IMR-90 (cell line): Measurements from ENCODE around the gene L1CAM. TPM values are rescaled to one million over a fixed set of nuclear protein-coding genes. Genes with fewer than 3 reads are reported as not detected.

ENCODE experiments used
- ATAC-seq: fragments of 200-7000 bp; cut with Tn5 transposase; 2 replicates; pipeline ENCODE4 v1.9.1; 2020; ENCODE audit warnings: low read depth, mild to moderate bottlenecking, moderate library complexity
- BruUV-seq: library from RNA; stranded (reverse); fragments of 400-500 nt; replicated peaks from 2 replicates; lab custom pipeline; 2021; lab: Mats Ljungman, UMichigan
- CTCF ChIA-PET: fragments of 300-600 bp; formaldehyde crosslinking; extraction: SDS; loops from one replicate; lab custom pipeline; 2021; ENCODE audit warnings: antibody characterized with exemption; lab: Yijun Ruan, JAX
- POLR2A ChIA-PET: fragments of 300-600 bp; sonication (Branson Sonifier 250); formaldehyde crosslinking; loops from one replicate; lab custom pipeline; 2022; ENCODE audit warnings: antibody characterized with exemption; ENCODE audit not compliant: unreplicated experiment; lab: Charles Lee
- DNase-seq: peaks from one replicate; pipeline ENCODE4 v3.0.0; 2013
- H2AFZ ChIP-seq: replicated peaks from 2 replicates; pipeline ENCODE3; 2013; ENCODE audit warnings: low read length, mild to moderate bottlenecking; ENCODE audit not compliant: poor library complexity
- H2AK5ac ChIP-seq: 2 replicates; pipeline ENCODE4 v1.6.1; 2013; ENCODE audit warnings: low read depth, low read length, inconsistent platforms
- H2AK9ac ChIP-seq: replicated peaks from 2 replicates; pipeline ENCODE3; 2013; ENCODE audit warnings: mild to moderate bottlenecking, low read depth, low read length, moderate library complexity; ENCODE audit not compliant: poor library complexity
- H2BK120ac ChIP-seq: 2 replicates; pipeline ENCODE4 v1.6.1; 2013; ENCODE audit warnings: low read depth, low read length, inconsistent platforms
- H2BK15ac ChIP-seq: 3 replicates; pipeline ENCODE4 v1.6.1; 2013; ENCODE audit warnings: low read depth, low read length, inconsistent platforms
- H2BK20ac ChIP-seq: 2 replicates; pipeline ENCODE4 v1.6.1; 2013; ENCODE audit warnings: low read depth, mild to moderate bottlenecking, inconsistent platforms, low read length, moderate library complexity
- H2BK5ac ChIP-seq: 2 replicates; pipeline ENCODE4 v1.6.1; 2013; ENCODE audit warnings: mild to moderate bottlenecking, low read depth, low read length, inconsistent platforms; ENCODE audit not compliant: poor library complexity, severe bottlenecking
- H3K14ac ChIP-seq: replicated peaks from 2 replicates; pipeline ENCODE4 v1.6.1; 2013; ENCODE audit warnings: low read depth, low read length, inconsistent platforms
- H3K18ac ChIP-seq: 2 replicates; pipeline ENCODE4 v1.6.1; 2013; ENCODE audit warnings: low read depth, low read length, control low read depth
- H3K23ac ChIP-seq: 2 replicates; pipeline ENCODE4 v1.6.1; 2013; ENCODE audit warnings: low read depth, low read length, inconsistent platforms
- H3K27ac ChIP-seq: 2 replicates; pipeline ENCODE4 v1.5.1; 2013; ENCODE audit warnings: mild to moderate bottlenecking, control low read depth, low read length; ENCODE audit not compliant: insufficient read depth
- H3K27me3 ChIP-seq: 2 replicates; pipeline ENCODE4 v1.6.1; 2013; ENCODE audit warnings: low read length; ENCODE audit not compliant: control insufficient read depth, insufficient read depth
- H3K36me3 ChIP-seq: 2 replicates; pipeline ENCODE4 v1.6.1; 2013; ENCODE audit warnings: low read length, mixed read lengths; ENCODE audit not compliant: control insufficient read depth, insufficient read depth
- H3K4ac ChIP-seq: 2 replicates; pipeline ENCODE4 v1.6.1; 2013; ENCODE audit warnings: low read depth, low read length, inconsistent platforms
- H3K4me1 ChIP-seq: 2 replicates; pipeline ENCODE4 v1.6.1; 2013; ENCODE audit warnings: low read length, mixed read lengths; ENCODE audit not compliant: control insufficient read depth, insufficient read depth
- H3K4me2 ChIP-seq: 2 replicates; pipeline ENCODE4 v1.6.1; 2013; ENCODE audit warnings: low read depth, mild to moderate bottlenecking, control low read depth, low read length, moderate library complexity
- H3K4me3 ChIP-seq: 2 replicates; pipeline ENCODE4 v1.5.1; 2013; ENCODE audit warnings: low read depth, mild to moderate bottlenecking, control low read depth, low read length, moderate library complexity; ENCODE audit not compliant: insufficient read depth
- H3K56ac ChIP-seq: 2 replicates; pipeline ENCODE4 v1.6.1; 2013; ENCODE audit warnings: low read length, inconsistent platforms; ENCODE audit not compliant: insufficient read depth; ENCODE audit errors: extremely low read depth
- H3K79me1 ChIP-seq, 2 experiments: 2 replicates each; pipeline ENCODE4 v1.6.1; 2013; ENCODE audit warnings: low read length in 2 of 2, inconsistent platforms in 1 of 2, low read depth in 1 of 2
- H3K9ac ChIP-seq: 2 replicates; pipeline ENCODE4 v1.6.1; 2013; ENCODE audit warnings: low read depth, low read length, control low read depth
- H3K9me1 ChIP-seq: 2 replicates; pipeline ENCODE4 v1.6.1; 2013; ENCODE audit warnings: low read length, inconsistent platforms; ENCODE audit not compliant: insufficient read depth
- H3K9me3 ChIP-seq: 2 replicates; pipeline ENCODE4 v1.6.1; 2013; ENCODE audit warnings: low read length; ENCODE audit not compliant: control insufficient read depth, insufficient read depth
- H4K20me1 ChIP-seq: 2 replicates; pipeline ENCODE4 v1.6.1; 2013; ENCODE audit warnings: low read length, inconsistent platforms; ENCODE audit not compliant: insufficient read depth
- H4K5ac ChIP-seq: 2 replicates; pipeline ENCODE4 v1.6.1; 2013; ENCODE audit warnings: mild to moderate bottlenecking, low read depth, low read length, control low read depth
- H4K8ac ChIP-seq, 2 experiments: 2 replicates each; pipeline ENCODE4 v1.6.1; 2013; ENCODE audit warnings: low read depth in 2 of 2, low read length in 2 of 2, control low read depth in 1 of 2, inconsistent platforms in 1 of 2
- H4K91ac ChIP-seq: 2 replicates; pipeline ENCODE4 v1.6.1; 2013; ENCODE audit warnings: low read depth, low read length, inconsistent platforms; ENCODE audit not compliant: insufficient read depth
- BHLHE40 ChIP-seq: fragments of 150-350 bp; IDR thresholded peaks from 2 replicates; pipeline ENCODE4 v1.6.1; 2016; ENCODE audit warnings: mild to moderate bottlenecking, low read depth, low read length
- CEBPB ChIP-seq: IDR thresholded peaks from 2 replicates; pipeline ENCODE4 v1.6.1; 2012; ENCODE audit warnings: low read depth, low read length, improper control_type of control experiment
- CHD1 ChIP-seq: IDR thresholded peaks from 2 replicates; pipeline ENCODE4 v1.6.1; 2012; ENCODE audit warnings: low read depth, low read length, improper control_type of control experiment
- CTCF ChIP-seq: conservative IDR thresholded peaks from 2 replicates; pipeline ENCODE4 v1.5.1; 2012; ENCODE audit warnings: mild to moderate bottlenecking, low read depth, low read length, improper control_type of control experiment
- ELK1 ChIP-seq: fragments of 150-350 bp; IDR thresholded peaks from 2 replicates; pipeline ENCODE4 v1.6.1; 2016; ENCODE audit warnings: low read depth, mild to moderate bottlenecking, low read length, moderate library complexity, borderline replicate concordance
- FOS ChIP-seq: fragments of 150-350 bp; IDR thresholded peaks from 2 replicates; pipeline ENCODE4 v1.6.1; 2016; ENCODE audit warnings: low read depth, low read length
- MAZ ChIP-seq: IDR thresholded peaks from 2 replicates; pipeline ENCODE4 v1.6.1; 2012; ENCODE audit warnings: low read depth, mild to moderate bottlenecking, low read length, improper control_type of control experiment, moderate library complexity, borderline replicate concordance
- NFE2L2 ChIP-seq: fragments of 150-350 bp; IDR thresholded peaks from 2 replicates; pipeline ENCODE4 v1.6.1; 2016; ENCODE audit warnings: low read depth, mild to moderate bottlenecking, low read length
- POLR2A ChIP-seq: IDR thresholded peaks from 2 replicates; pipeline ENCODE4 v1.6.1; 2012; ENCODE audit warnings: mild to moderate bottlenecking, low read depth, low read length
- SMC3 ChIP-seq: fragments of 150-350 bp; IDR thresholded peaks from 2 replicates; pipeline ENCODE4 v1.6.1; 2016; ENCODE audit warnings: low read depth, mild to moderate bottlenecking, antibody characterized with exemption, low read length, moderate library complexity
- WGBS, 2 experiments: methylation state at CpG; one replicate each; pipeline versions ENCODE4 v1.1.5 to v1.1.7; 2013; ENCODE audit warnings: missing lambda C conversion rate in 2 of 2; ENCODE audit not compliant: insufficient read length in 1 of 2; ENCODE audit errors: extremely low coverage in 2 of 2; 5-methylcytosine and 5-hydroxymethylcytosine counted together
- dilution Hi-C: fragments of 300-500 bp; cut with HindIII; formaldehyde crosslinking; loops from one replicate; pipeline ENCODE4 v1.14.3; 2018; ENCODE audit warnings: low sequenced_read_pairs; ENCODE audit not compliant: unreplicated experiment
- in situ Hi-C: fragments of 300-500 bp; cut with MboI; formaldehyde crosslinking; loops from 3 replicates; pipeline ENCODE4 v1.14.3; 2019; ENCODE audit warnings: low sequenced_read_pairs, inconsistent platforms, mixed read lengths
- intact Hi-C: fragments of 100-400 bp; cut with micrococcal nuclease; formaldehyde crosslinking; loops from 2 replicates; pipeline ENCODE4 v1.10.0; 2022
- polyA plus RNA-seq, 3 experiments: library from polyadenylated mRNA; depleted of rRNA; stranded (reverse); fragments of >200 nt; gene quantifications; 2 replicates each; pipeline ENCODE4 v1.2.3, GENCODE V29; 2012; ENCODE audit warnings: low replicate concordance in 1 of 3
- total RNA-seq: library from RNA; depleted of rRNA; stranded (reverse); fragments of >200 nt; gene quantifications from 2 replicates; pipeline ENCODE4 v1.2.3, GENCODE V29; 2012

The L1CAM gene
- total and polyA plus RNA-seq, 2 of the 4 experiments (the other 2 are of a cell fraction): 0.36 to 1.9 TPM

GRCh38 chrX:153867671-153868070 lies 18.3 kb downstream of the L1CAM start (continued):
- TF ChIP-seq BHLHE40: no peak
- TF ChIP-seq ELK1: no peak
- TF ChIP-seq CHD1: no peak
- TF ChIP-seq POLR2A: no peak

- no peak overlapping the region for H3K14ac ChIP-seq
- H3K18ac ChIP-seq: no peak overlapping the region
- H2BK20ac ChIP-seq: no peak overlapping the region
- H4K20me1 ChIP-seq: no peaks in the 10 kb centered on the region
- DNase-seq (no peak), ATAC-seq (no peak)
- H2BK120ac ChIP-seq: no peak overlapping the region
- peaks cover 20% of the 10 kb centered on the region for H3K27me3 ChIP-seq
- no peaks in the 10 kb centered on the region for H3K9me1 ChIP-seq
- no peak overlapping the region for H4K5ac ChIP-seq
- no peak overlapping the region for H2AK9ac ChIP-seq
- no peak overlapping the region for H3K9ac ChIP-seq
- no peak overlapping the region for H4K8ac ChIP-seq
- WGBS, 2 experiments: 80% methylated on average over 1 of the region's 9 CpGs; no CpG with 5 or more reads in 1 of the 2 experiments
- H2AK5ac ChIP-seq: no peak overlapping the region
- H2BK15ac ChIP-seq: no peak overlapping the region
- H3K4me2 ChIP-seq: no peak overlapping the region
- no peak overlapping the region for H2BK5ac ChIP-seq
- H3K4ac ChIP-seq: no peak overlapping the region
- H3K36me3 ChIP-seq: no peaks in the 10 kb centered on the region
- TF ChIP-seq NFE2L2: no peak
- TF ChIP-seq MAZ: no peak
- no peak for TF ChIP-seq BHLHE40
- no peak for TF ChIP-seq ELK1
- TF ChIP-seq FOS: no peak
- no peak for TF ChIP-seq CTCF
- TF ChIP-seq CEBPB: no peak
- no peak for TF ChIP-seq SMC3
- no peak for TF ChIP-seq CHD1
- no TSS peak for BruUV-seq
- H3K56ac ChIP-seq: no peak overlapping the region
- H3K4me3 ChIP-seq: no peak overlapping the region
- in situ Hi-C loops (no loop called here), intact Hi-C loops (no loop called here), dilution Hi-C loops (no loop called here)
- CTCF ChIA-PET: no interaction called here
- H3K9me3 ChIP-seq: peaks cover 7% of the 10 kb centered on the region
- no peaks in the 10 kb centered on the region for H3K79me1 ChIP-seq
- H3K27ac ChIP-seq: no peak overlapping the region
- no peak overlapping the region for H2AFZ ChIP-seq
- H3K4me1 ChIP-seq: no peaks in the 10 kb centered on the region
- POLR2A ChIA-PET: no interaction called here
- no peak overlapping the region for H4K91ac ChIP-seq
- no peak overlapping the region for H3K23ac ChIP-seq
Observed at GRCh38 chrX:153867139-153867538, 18.8 kb downstream of the L1CAM start.
